Lower leg skin (tissue), 4 donors: ENCODE measurements around the gene BUD23. TPM values are rescaled to one million over a fixed set of nuclear protein-coding genes. Genes with fewer than 3 reads are reported as not detected.

Experiments used
- DNase-seq, 2 donors: peaks; one replicate each; pipeline ENCODE4 v3.0.0-alpha.2; 2019; ENCODE audit warnings: low spot score in 2 of 2
- H3K4me3 ChIP-seq: fragments of 200-600 bp; sonication (generic); 2 replicates; pipeline ENCODE4 v1.5.1; 2017; ENCODE audit warnings: mild to moderate bottlenecking, low read depth; ENCODE audit not compliant: poor library complexity, severe bottlenecking
- POLR2A ChIP-seq, 2 donors: fragments of 450-650 bp; IDR thresholded peaks; one replicate each; pipeline ENCODE4 v1.6.1; 2016 to 2017; ENCODE audit warnings: antibody characterized with exemption in 2 of 2, mild to moderate bottlenecking in 1 of 2, moderate library complexity in 1 of 2
- WGBS, 2 donors: methylation state at CpG; one replicate each; pipeline ENCODE4 v1.1.5; 2018; 5-methylcytosine and 5-hydroxymethylcytosine counted together
- intact Hi-C: fragments of 100-400 bp; cut with DNase I; formaldehyde crosslinking; loops from one replicate; pipeline ENCODE4 v1.15.0; 2023; ENCODE audit warnings: low total_unique reads
- total RNA-seq, 4 donors: library from RNA; depleted of rRNA; stranded (reverse); fragments of >200 nt; gene quantifications; one replicate each; pipeline ENCODE4 v1.1.0, GENCODE V29; 2016
- TF ChIP-seq, protein P1 (sequence below), 3 donors: fragments of 450-650 bp; IDR thresholded peaks; one replicate each; pipeline ENCODE4 v1.5.1; 2016; ENCODE audit warnings: antibody characterized with exemption in 3 of 3, mild to moderate bottlenecking in 3 of 3, moderate library complexity in 2 of 3

BUD23 gene
- total RNA-seq, 4 donors from 2014 or later: 46.3 to 57.8 (median 53.2) TPM

DNA sequence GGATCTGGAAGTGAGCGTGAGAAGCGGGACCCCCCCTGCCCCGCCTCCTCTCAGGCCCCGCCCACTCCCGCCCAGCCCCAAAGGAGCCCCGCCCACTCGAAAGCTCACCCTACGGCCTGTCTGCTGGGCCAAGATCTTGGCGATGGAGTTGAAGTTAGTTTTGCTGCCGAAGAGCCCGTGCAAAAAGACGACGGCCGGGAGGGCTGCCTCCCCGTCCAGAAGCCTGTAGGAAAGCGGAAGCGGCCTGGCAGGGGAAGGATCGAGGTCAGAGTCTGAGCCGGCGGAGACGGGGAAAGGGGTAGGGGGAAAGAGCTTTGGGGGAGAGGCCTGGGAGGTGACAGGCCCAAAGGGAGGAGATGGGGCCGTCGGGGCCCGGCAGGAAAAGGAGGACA, 54.8 kb downstream of the BUD23 start:
- WGBS, 2 donors: 0 to 1% methylated on average over 23 to 24 of the region's 24 CpGs
- intact Hi-C loops: loop anchor here (5.0 kb wide), 2 partner anchors 104 to 119 kb away; partner anchors contain the start of gene METTL27
- TF ChIP-seq, protein P1, sequence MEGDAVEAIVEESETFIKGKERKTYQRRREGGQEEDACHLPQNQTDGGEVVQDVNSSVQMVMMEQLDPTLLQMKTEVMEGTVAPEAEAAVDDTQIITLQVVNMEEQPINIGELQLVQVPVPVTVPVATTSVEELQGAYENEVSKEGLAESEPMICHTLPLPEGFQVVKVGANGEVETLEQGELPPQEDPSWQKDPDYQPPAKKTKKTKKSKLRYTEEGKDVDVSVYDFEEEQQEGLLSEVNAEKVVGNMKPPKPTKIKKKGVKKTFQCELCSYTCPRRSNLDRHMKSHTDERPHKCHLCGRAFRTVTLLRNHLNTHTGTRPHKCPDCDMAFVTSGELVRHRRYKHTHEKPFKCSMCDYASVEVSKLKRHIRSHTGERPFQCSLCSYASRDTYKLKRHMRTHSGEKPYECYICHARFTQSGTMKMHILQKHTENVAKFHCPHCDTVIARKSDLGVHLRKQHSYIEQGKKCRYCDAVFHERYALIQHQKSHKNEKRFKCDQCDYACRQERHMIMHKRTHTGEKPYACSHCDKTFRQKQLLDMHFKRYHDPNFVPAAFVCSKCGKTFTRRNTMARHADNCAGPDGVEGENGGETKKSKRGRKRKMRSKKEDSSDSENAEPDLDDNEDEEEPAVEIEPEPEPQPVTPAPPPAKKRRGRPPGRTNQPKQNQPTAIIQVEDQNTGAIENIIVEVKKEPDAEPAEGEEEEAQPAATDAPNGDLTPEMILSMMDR (IDR thresholded peaks at IDR 0.05): no peak
- no peak for TF ChIP-seq POLR2A (IDR thresholded peaks at IDR 0.05)
- H3K4me3 ChIP-seq: peak overlapping the region; percentile 56
- peak in 1 of 2 donors; percentile 88 for DNase-seq

- intact Hi-C loops: loop anchor here (5.0 kb wide), 2 partner anchors 104 to 119 kb away; partner anchors contain the start of gene METTL27
- DNase-seq: peak; percentile 98 to 100
- TF ChIP-seq, protein P1 (IDR thresholded peaks at IDR 0.05): no peak
- TF ChIP-seq POLR2A (IDR thresholded peaks at IDR 0.05): peak in 1 of 2 donors; percentile 48
- WGBS, 2 donors: 0 to 1% methylated on average over 38 to 78 of the region's 84 CpGs
- H3K4me3 ChIP-seq: peak within 1 kb of the TSS; percentile 56
Observed at GRCh38 chr7:73738612-73739386, 55.4 kb downstream of the BUD23 start, which contains the start of gene ABHD11. TSS of gene ABHD11 (minus strand) at chr7:73738802. CDS start at chr7:73738770, 32 bp downstream.

DNA sequence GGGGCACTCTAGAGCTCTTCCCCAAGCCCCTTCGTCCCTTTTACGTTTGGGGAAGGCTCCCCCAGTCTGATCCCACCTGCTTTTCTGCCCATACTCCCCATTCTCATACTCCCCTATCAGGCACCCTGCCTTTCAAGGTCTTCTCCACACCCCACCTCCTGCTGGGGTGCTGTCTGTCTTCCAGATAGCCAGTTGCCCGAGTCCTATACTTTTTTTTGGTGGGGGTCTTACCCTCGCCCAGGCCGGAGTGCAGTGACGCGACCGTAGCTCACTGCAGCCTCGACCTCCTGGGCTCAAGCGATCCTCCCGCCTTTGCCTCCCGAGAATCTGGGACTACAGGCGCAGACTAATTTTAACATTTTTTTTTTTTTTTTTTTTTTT, 56.0 kb downstream of the BUD23 start:
- intact Hi-C loops: loop anchor here (5.0 kb wide), 2 partner anchors 103 to 118 kb away; partner anchors contain the start of gene METTL27
- WGBS, 2 donors: 44 to 47% methylated on average over 13 of the region's 13 CpGs
- H3K4me3 ChIP-seq: peak overlapping the region; percentile 42
- TF ChIP-seq POLR2A (IDR thresholded peaks at IDR 0.05): no peak
- TF ChIP-seq, protein P1 (IDR thresholded peaks at IDR 0.05): no peak
- DNase-seq: no peak

DNA sequence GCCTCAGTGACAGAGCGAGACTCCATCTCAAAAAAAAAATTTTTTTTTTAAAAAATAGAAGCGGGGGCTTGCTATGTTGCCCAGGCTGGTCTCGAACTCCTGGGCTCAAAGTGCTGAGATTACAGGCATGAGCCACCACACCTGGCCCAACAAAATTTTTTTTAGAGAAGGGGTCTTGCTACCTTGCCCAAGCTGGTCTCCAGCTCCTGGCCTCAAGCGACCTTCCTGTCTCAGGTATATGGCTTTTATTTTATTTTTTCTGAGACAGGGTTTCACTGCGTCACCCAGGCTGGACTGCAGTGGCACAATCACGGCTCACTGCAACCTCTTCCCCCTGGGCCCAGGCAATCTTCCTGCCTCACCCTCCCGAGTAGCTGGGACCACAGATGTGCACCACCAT, 56.8 kb downstream of the BUD23 start:
- no peak for DNase-seq
- TF ChIP-seq, protein P1 (IDR thresholded peaks at IDR 0.05): no peak
- TF ChIP-seq POLR2A (IDR thresholded peaks at IDR 0.05): no peak
- intact Hi-C loops: no loop called here
- WGBS, 2 donors: 88 to 91% methylated on average over 7 of the region's 7 CpGs
- H3K4me3 ChIP-seq: no peak overlapping the region

- intact Hi-C loops: no loop called here
- no peak for TF ChIP-seq POLR2A (IDR thresholded peaks at IDR 0.05)
- TF ChIP-seq, protein P1 (IDR thresholded peaks at IDR 0.05): no peak
- DNase-seq: no peak
- WGBS, 2 donors: 82 to 85% methylated on average over 5 of the region's 5 CpGs
- H3K4me3 ChIP-seq: no peak overlapping the region
Observed at GRCh38 chr7:73740771-73741170, 57.4 kb downstream of the BUD23 start.
